GM23338 (cell line): ENCODE results near the gene ABCC6. TPM values are rescaled to one million over a fixed set of nuclear protein-coding genes. Genes with fewer than 3 reads are reported as not detected.

Experiments
- ATAC-seq: fragments of 200-7000 bp; cut with Tn5 transposase; 3 replicates; pipeline ENCODE4 v1.9.1; 2020
- DNase-seq: peaks from one replicate; pipeline ENCODE4 v3.0.0-alpha.2; 2015; ENCODE audit warnings: low spot score
- H2AFZ ChIP-seq: fragments of 200-600 bp; sonication (generic); 2 replicates; pipeline ENCODE4 v1.8.0; 2016; ENCODE audit warnings: antibody characterized with exemption, mild to moderate bottlenecking, moderate library complexity
- H3F3A ChIP-seq: fragments of 200-600 bp; sonication (generic); replicated peaks from 2 replicates; pipeline ENCODE4 v1.8.0; 2017; ENCODE audit warnings: antibody characterized with exemption, mixed run types, low read depth
- H3K27ac ChIP-seq: fragments of 200-600 bp; sonication (generic); 2 replicates; pipeline ENCODE4 v1.6.1; 2016; ENCODE audit warnings: low read depth
- H3K27me3 ChIP-seq: fragments of 200-600 bp; sonication (generic); 2 replicates; pipeline ENCODE4 v1.8.0; 2016; ENCODE audit warnings: mild to moderate bottlenecking, mixed run types, moderate library complexity; ENCODE audit not compliant: insufficient read depth
- H3K36me3 ChIP-seq: fragments of 200-600 bp; sonication (generic); 2 replicates; pipeline ENCODE4 v1.8.0; 2016; ENCODE audit warnings: mild to moderate bottlenecking; ENCODE audit not compliant: insufficient read depth
- H3K4me1 ChIP-seq: fragments of 200-600 bp; sonication (generic); 2 replicates; pipeline ENCODE4 v1.8.0; 2016; ENCODE audit warnings: mild to moderate bottlenecking, moderate library complexity; ENCODE audit not compliant: insufficient read depth
- H3K4me2 ChIP-seq: fragments of 200-600 bp; sonication (generic); 2 replicates; pipeline ENCODE4 v1.7.1; 2017; ENCODE audit warnings: mixed run types
- H3K4me3 ChIP-seq: fragments of 200-600 bp; sonication (generic); 2 replicates; pipeline ENCODE4 v1.6.1; 2016; ENCODE audit warnings: mixed run types
- H3K79me2 ChIP-seq: fragments of 200-600 bp; sonication (generic); replicated peaks from 2 replicates; pipeline ENCODE4 v1.8.0; 2017; ENCODE audit warnings: mild to moderate bottlenecking; ENCODE audit not compliant: insufficient read depth
- H3K9me2 ChIP-seq: fragments of 200-600 bp; sonication (generic); 2 replicates; pipeline ENCODE4 v1.8.0; 2017; ENCODE audit not compliant: insufficient read depth
- H4K20me1 ChIP-seq: fragments of 200-600 bp; sonication (generic); replicated peaks from 2 replicates; pipeline ENCODE4 v1.8.0; 2017; ENCODE audit warnings: mild to moderate bottlenecking; ENCODE audit not compliant: insufficient read depth
- H3K27ac Mint-ChIP-seq: 2 replicates; pipeline ENCODE4 v1.8.0; 2020; ENCODE audit warnings: inconsistent platforms, mild to moderate bottlenecking, moderate library complexity, mixed read lengths
- H3K27me3 Mint-ChIP-seq: 3 replicates; pipeline ENCODE4 v1.8.0; 2022; ENCODE audit warnings: low read depth, mild to moderate bottlenecking, moderate library complexity, mixed read lengths, inconsistent platforms; ENCODE audit not compliant: insufficient read depth, poor library complexity
- H3K36me3 Mint-ChIP-seq: 3 replicates; pipeline ENCODE4 v1.8.0; 2021; ENCODE audit warnings: low read depth, mild to moderate bottlenecking, inconsistent platforms, moderate library complexity, mixed read lengths
- H3K4me1 Mint-ChIP-seq: 3 replicates; pipeline ENCODE4 v1.8.0; 2020; ENCODE audit warnings: mild to moderate bottlenecking, inconsistent platforms, mixed read lengths
- H3K4me3 Mint-ChIP-seq: 3 replicates; pipeline ENCODE4 v1.8.0; 2021; ENCODE audit warnings: moderate library complexity, mild to moderate bottlenecking, inconsistent platforms, mixed read lengths
- H3K9me3 Mint-ChIP-seq: 3 replicates; pipeline ENCODE4 v1.8.0; 2020; ENCODE audit warnings: moderate library complexity, mild to moderate bottlenecking, inconsistent platforms, mixed read lengths
- CREB1 ChIP-seq: fragments of 250-450 bp; sonication (Bioruptor Pico); IDR thresholded peaks from 2 replicates; pipeline ENCODE4 v1.5.0; 2020; ENCODE audit warnings: low read depth, mild to moderate bottlenecking, moderate library complexity
- EZH2 ChIP-seq: fragments of 200-600 bp; sonication (generic); IDR thresholded peaks from one replicate; pipeline ENCODE4 v1.8.0; 2017; ENCODE audit warnings: antibody characterized with exemption, mild to moderate bottlenecking, low read depth; ENCODE audit not compliant: unreplicated experiment
- EZH2phosphoT487 ChIP-seq: fragments of 200-600 bp; sonication (generic); IDR thresholded peaks from one replicate; pipeline ENCODE4 v1.8.1; 2018; ENCODE audit warnings: antibody characterized with exemption; ENCODE audit not compliant: unreplicated experiment
- JUNB ChIP-seq: IDR thresholded peaks from one replicate; pipeline ENCODE4 v1.6.1; 2016; ENCODE audit warnings: antibody characterized with exemption; ENCODE audit not compliant: unreplicated experiment
- NANOG ChIP-seq: IDR thresholded peaks from 2 replicates; pipeline ENCODE4 v1.6.1; 2016; ENCODE audit warnings: antibody characterized with exemption, borderline replicate concordance
- POLR2AphosphoS5 ChIP-seq: IDR thresholded peaks from 2 replicates; pipeline ENCODE4 v1.6.1; 2016; ENCODE audit warnings: antibody characterized with exemption, low read depth
- STAT1 ChIP-seq: IDR thresholded peaks from one replicate; pipeline ENCODE4 v1.6.1; 2016; ENCODE audit warnings: antibody characterized with exemption; ENCODE audit not compliant: unreplicated experiment
- ZNF114 ChIP-seq: fragments of 250-450 bp; sonication (Bioruptor Pico); IDR thresholded peaks from 2 replicates; pipeline ENCODE4 v1.5.0; 2020; ENCODE audit warnings: mild to moderate bottlenecking, moderate library complexity
- ZNF331 ChIP-seq: fragments of 250-450 bp; sonication (Bioruptor Pico); IDR thresholded peaks from 2 replicates; pipeline ENCODE4 v1.5.0; 2020; ENCODE audit warnings: low read depth, mild to moderate bottlenecking, moderate library complexity
- polyA plus RNA-seq: library from polyadenylated mRNA; unstranded; fragments of >200 nt; fragmentation: Nextera tagmentation; extraction: Ambion mirVana; gene quantifications from 2 replicates; pipeline ENCODE4 v1.2.1, GENCODE V29; 2016
- total RNA-seq: library from RNA; depleted of rRNA; stranded (reverse); fragments of >200 nt; shearing (Covaris generic); gene quantifications from 2 replicates; pipeline ENCODE4 v1.2.3, GENCODE V29; 2014
- TF ChIP-seq, protein P1 (sequence below): IDR thresholded peaks from 2 replicates; pipeline ENCODE4 v1.6.1; 2016; ENCODE audit warnings: antibody characterized with exemption
- TF ChIP-seq, protein P2 (sequence below): fragments of 250-450 bp; sonication (Bioruptor Pico); IDR thresholded peaks from 2 replicates; pipeline ENCODE4 v1.5.0; 2020; ENCODE audit warnings: mild to moderate bottlenecking, moderate library complexity
- TF ChIP-seq, protein P3 (sequence below): IDR thresholded peaks from one replicate; pipeline ENCODE4 v1.6.1; 2018; ENCODE audit warnings: antibody characterized with exemption; ENCODE audit not compliant: unreplicated experiment

The ABCC6 gene
- total and polyA plus RNA-seq, 2 experiments from 2014 or later, result 0.73 to 2.8 TPM

DNA sequence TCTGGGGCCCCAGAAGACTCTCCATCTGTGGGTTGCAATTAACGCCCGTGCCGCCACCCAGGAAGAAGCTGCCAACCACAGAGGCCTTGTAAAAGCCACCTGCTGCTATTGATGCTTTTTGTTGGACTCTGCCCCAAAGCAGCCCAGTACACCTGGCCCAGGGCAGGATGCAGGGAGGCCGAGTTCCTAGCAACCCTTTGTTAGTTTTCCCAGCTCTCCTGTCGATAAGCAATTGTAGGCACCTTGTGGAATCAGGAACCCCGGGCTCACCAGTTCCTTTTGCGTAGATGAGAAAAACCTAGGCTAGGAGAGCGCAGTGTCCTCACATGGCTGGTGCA, 103.3 kb downstream of the ABCC6 start:
- ATAC-seq (no peak), DNase-seq (no peak)
- H4K20me1 ChIP-seq, result peaks cover 5% of the 10 kb centered on the region; the same call in 1 of the 2 replicates
- Mint-ChIP-seq H3K27me3 (peaks cover 8% of the 10 kb centered on the region), H3K36me3 (peaks cover 80% of the 10 kb centered on the region), H3K9me3 (peaks cover 9% of the 10 kb centered on the region; the same call in 2 of the 3 replicates), H3K4me3 (no peak overlapping the region), H3K4me1 (no peaks in the 10 kb centered on the region), H3K27ac (no peak overlapping the region)
- H3K4me3 ChIP-seq, result no peak overlapping the region
- no peaks in the 10 kb centered on the region for H3K4me1 ChIP-seq
- no peaks in the 10 kb centered on the region for H3K9me2 ChIP-seq
- no peak overlapping the region for H2AFZ ChIP-seq
- no peak for TF ChIP-seq STAT1
- no peaks in the 10 kb centered on the region for H3K27me3 ChIP-seq
- peaks cover 49% of the 10 kb centered on the region for H3K36me3 ChIP-seq
- H3K79me2 ChIP-seq, result no peaks in the 10 kb centered on the region
- H3F3A ChIP-seq, result no peaks in the 10 kb centered on the region
- H3K27ac ChIP-seq, result no peak overlapping the region
- H3K4me2 ChIP-seq, result no peak overlapping the region

DNA sequence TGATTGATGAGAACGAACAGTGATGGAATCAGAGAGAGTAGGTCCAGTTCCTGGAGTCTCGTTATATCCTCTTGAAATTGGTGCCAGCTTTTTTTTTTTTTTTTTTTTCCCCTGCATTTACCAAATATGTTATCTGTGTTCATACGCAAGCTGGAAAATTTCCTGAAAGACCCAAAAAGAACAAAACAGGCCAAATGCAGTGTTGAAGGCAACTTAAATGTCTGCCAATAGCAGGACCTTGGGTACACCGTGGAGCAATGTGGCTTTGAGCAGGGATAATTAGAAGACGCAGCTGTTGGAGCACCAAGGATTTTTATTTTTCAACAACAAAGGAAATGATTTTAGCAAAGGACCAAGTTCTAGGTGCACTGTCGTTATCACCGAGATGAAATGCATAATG, 105.0 kb downstream of the ABCC6 start:
- no peaks in the 10 kb centered on the region for H3K27me3 ChIP-seq
- peaks cover 5% of the 10 kb centered on the region; the same call in 1 of the 2 replicates for H4K20me1 ChIP-seq
- no peak overlapping the region for H3K4me2 ChIP-seq
- Mint-ChIP-seq H3K4me3 (no peak overlapping the region), H3K27ac (no peak overlapping the region), H3K4me1 (no peaks in the 10 kb centered on the region), H3K27me3 (peaks cover 9% of the 10 kb centered on the region), H3K9me3 (no peaks in the 10 kb centered on the region), H3K36me3 (peaks cover 78% of the 10 kb centered on the region)
- no peak overlapping the region for H3K27ac ChIP-seq
- H3K4me1 ChIP-seq, result no peaks in the 10 kb centered on the region
- peaks cover 60% of the 10 kb centered on the region for H3K36me3 ChIP-seq
- no peaks in the 10 kb centered on the region for H3F3A ChIP-seq
- ATAC-seq (no peak), DNase-seq (no peak)
- H3K79me2 ChIP-seq, result no peaks in the 10 kb centered on the region
- H3K4me3 ChIP-seq, result no peak overlapping the region
- no peak overlapping the region for H2AFZ ChIP-seq
- no peaks in the 10 kb centered on the region for H3K9me2 ChIP-seq
- no peak for TF ChIP-seq CREB1 (CRISPR knock-in tag)
- TF ChIP-seq POLR2AphosphoS5, result no peak
- no peak for TF ChIP-seq ZNF331
- TF ChIP-seq EZH2, result no peak
- TF ChIP-seq, protein P1, sequence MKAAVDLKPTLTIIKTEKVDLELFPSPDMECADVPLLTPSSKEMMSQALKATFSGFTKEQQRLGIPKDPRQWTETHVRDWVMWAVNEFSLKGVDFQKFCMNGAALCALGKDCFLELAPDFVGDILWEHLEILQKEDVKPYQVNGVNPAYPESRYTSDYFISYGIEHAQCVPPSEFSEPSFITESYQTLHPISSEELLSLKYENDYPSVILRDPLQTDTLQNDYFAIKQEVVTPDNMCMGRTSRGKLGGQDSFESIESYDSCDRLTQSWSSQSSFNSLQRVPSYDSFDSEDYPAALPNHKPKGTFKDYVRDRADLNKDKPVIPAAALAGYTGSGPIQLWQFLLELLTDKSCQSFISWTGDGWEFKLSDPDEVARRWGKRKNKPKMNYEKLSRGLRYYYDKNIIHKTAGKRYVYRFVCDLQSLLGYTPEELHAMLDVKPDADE, result no peak
- no peak for TF ChIP-seq JUNB
- TF ChIP-seq, protein P2, sequence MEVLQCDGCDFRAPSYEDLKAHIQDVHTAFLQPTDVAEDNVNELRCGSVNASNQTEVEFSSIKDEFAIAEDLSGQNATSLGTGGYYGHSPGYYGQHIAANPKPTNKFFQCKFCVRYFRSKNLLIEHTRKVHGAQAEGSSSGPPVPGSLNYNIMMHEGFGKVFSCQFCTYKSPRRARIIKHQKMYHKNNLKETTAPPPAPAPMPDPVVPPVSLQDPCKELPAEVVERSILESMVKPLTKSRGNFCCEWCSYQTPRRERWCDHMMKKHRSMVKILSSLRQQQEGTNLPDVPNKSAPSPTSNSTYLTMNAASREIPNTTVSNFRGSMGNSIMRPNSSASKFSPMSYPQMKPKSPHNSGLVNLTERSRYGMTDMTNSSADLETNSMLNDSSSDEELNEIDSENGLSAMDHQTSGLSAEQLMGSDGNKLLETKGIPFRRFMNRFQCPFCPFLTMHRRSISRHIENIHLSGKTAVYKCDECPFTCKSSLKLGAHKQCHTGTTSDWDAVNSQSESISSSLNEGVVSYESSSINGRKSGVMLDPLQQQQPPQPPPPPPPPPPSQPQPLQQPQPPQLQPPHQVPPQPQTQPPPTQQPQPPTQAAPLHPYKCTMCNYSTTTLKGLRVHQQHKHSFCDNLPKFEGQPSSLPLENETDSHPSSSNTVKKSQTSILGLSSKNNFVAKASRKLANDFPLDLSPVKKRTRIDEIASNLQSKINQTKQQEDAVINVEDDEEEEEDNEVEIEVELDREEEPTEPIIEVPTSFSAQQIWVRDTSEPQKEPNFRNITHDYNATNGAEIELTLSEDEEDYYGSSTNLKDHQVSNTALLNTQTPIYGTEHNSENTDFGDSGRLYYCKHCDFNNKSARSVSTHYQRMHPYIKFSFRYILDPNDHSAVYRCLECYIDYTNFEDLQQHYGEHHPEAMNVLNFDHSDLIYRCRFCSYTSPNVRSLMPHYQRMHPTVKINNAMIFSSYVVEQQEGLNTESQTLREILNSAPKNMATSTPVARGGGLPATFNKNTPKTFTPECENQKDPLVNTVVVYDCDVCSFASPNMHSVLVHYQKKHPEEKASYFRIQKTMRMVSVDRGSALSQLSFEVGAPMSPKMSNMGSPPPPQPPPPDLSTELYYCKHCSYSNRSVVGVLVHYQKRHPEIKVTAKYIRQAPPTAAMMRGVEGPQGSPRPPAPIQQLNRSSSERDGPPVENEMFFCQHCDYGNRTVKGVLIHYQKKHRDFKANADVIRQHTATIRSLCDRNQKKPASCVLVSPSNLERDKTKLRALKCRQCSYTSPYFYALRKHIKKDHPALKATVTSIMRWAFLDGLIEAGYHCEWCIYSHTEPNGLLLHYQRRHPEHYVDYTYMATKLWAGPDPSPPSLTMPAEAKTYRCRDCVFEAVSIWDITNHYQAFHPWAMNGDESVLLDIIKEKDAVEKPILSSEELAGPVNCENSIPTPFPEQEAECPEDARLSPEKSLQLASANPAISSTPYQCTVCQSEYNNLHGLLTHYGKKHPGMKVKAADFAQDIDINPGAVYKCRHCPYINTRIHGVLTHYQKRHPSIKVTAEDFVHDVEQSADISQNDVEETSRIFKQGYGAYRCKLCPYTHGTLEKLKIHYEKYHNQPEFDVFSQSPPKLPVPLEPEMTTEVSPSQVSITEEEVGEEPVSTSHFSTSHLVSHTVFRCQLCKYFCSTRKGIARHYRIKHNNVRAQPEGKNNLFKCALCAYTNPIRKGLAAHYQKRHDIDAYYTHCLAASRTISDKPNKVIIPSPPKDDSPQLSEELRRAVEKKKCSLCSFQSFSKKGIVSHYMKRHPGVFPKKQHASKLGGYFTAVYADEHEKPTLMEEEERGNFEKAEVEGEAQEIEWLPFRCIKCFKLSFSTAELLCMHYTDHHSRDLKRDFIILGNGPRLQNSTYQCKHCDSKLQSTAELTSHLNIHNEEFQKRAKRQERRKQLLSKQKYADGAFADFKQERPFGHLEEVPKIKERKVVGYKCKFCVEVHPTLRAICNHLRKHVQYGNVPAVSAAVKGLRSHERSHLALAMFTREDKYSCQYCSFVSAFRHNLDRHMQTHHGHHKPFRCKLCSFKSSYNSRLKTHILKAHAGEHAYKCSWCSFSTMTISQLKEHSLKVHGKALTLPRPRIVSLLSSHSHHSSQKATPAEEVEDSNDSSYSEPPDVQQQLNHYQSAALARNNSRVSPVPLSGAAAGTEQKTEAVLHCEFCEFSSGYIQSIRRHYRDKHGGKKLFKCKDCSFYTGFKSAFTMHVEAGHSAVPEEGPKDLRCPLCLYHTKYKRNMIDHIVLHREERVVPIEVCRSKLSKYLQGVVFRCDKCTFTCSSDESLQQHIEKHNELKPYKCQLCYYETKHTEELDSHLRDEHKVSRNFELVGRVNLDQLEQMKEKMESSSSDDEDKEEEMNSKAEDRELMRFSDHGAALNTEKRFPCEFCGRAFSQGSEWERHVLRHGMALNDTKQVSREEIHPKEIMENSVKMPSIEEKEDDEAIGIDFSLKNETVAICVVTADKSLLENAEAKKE, result no peak
- TF ChIP-seq EZH2phosphoT487, result no peak
- TF ChIP-seq ZNF114 (CRISPR knock-in tag), result no peak
- TF ChIP-seq, protein P3, sequence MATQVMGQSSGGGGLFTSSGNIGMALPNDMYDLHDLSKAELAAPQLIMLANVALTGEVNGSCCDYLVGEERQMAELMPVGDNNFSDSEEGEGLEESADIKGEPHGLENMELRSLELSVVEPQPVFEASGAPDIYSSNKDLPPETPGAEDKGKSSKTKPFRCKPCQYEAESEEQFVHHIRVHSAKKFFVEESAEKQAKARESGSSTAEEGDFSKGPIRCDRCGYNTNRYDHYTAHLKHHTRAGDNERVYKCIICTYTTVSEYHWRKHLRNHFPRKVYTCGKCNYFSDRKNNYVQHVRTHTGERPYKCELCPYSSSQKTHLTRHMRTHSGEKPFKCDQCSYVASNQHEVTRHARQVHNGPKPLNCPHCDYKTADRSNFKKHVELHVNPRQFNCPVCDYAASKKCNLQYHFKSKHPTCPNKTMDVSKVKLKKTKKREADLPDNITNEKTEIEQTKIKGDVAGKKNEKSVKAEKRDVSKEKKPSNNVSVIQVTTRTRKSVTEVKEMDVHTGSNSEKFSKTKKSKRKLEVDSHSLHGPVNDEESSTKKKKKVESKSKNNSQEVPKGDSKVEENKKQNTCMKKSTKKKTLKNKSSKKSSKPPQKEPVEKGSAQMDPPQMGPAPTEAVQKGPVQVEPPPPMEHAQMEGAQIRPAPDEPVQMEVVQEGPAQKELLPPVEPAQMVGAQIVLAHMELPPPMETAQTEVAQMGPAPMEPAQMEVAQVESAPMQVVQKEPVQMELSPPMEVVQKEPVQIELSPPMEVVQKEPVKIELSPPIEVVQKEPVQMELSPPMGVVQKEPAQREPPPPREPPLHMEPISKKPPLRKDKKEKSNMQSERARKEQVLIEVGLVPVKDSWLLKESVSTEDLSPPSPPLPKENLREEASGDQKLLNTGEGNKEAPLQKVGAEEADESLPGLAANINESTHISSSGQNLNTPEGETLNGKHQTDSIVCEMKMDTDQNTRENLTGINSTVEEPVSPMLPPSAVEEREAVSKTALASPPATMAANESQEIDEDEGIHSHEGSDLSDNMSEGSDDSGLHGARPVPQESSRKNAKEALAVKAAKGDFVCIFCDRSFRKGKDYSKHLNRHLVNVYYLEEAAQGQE, result no peak
- TF ChIP-seq STAT1, result no peak
- no peak for TF ChIP-seq NANOG
